HG02610 (cell line): ENCODE data around the gene SRP54.
"Not testable (repeated sequence)": the region's sequence is repeated elsewhere in the genome, so short reads cannot be mapped to it uniquely, and the experiment has no call there.

Experiments
- ATAC-seq: cut with Tn5 transposase; IDR thresholded peaks from one replicate; pipeline ENCODE4 v1.9.1; 2021; ENCODE audit warnings: mild to moderate bottlenecking, moderate library complexity; ENCODE audit not compliant: unreplicated experiment

The SRP54 gene

DNA sequence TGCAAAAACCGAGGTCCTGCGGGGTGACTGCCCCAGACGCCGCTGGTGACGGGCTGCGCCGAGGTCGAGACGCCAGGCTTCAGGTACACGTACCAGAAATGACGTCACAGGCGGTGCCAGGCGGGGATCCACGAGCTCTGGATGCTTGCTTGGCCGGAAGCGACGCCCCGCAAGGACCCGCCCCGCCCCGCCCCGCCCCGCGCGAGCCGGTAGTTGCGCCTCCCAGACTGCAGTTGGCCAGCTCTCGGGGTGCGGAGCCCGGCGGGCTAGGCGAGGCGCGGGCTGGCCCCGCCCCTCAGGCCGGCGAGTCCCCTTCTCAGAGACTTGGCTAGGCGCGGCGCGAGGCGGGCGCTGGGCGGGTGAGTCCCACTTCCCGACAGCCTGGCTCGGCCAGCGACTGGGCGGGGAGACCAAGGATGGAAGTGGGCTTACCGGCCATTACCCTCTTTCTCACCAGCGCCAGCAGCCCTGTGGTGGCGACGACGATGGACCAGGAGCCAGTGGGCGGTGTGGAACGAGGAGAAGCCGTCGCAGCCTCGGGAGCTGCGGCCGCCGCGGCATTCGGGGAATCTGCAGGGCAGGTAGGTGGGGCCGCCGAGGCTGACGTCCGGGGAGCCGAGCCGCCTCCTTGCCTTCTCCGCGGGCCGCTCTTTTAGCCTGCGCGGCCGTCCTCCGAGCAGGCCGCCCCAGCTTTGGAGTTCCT lies 63.4 kb downstream of the SRP54 start, which contains the start of gene FAM177A1:
Gene FAM177A1, plus strand, starts transcription at position 225 of the 703 bp plus-strand sequence. Its CDS starts 192 bp downstream, at position 417.
- ATAC-seq = peak; percentile 96

DNA sequence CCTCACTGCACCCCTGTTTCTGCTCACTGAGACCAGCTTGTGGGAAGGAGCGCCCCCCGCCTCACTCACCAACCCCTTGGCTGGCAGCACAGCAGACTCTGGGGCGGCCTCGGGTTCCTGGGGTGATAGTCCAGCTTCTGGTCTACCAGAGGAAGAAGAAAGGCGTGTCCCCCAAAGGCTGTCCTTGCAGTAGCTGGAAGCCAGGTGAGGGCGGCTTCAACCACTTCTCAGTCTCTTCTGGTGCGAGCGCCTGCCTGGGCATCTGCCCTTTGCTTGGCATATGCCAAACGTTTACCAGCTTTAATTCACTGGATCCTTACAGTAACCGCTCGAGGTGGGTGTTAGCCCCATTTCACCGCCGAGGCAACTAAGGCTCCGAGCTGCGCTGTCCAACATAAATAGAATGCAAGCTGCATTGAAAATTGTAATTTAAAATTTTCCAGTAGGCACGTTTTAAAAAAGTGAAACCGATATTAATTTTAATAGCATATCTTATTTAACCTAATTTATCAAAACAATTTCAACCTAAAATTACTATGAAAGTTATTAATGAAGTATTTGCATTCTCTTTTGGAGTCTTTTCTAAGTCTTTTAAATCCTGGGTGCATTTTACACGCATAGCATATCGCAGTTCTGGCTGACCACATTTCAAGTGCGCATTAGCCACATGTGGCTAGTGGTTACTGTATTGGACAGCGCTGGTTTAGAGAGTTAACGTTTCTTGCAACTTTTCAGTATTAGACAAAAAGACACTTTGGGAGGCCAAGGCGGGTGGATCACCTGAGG lies 64.2 kb downstream of the SRP54 start:
- peak; percentile 6 for ATAC-seq

DNA sequence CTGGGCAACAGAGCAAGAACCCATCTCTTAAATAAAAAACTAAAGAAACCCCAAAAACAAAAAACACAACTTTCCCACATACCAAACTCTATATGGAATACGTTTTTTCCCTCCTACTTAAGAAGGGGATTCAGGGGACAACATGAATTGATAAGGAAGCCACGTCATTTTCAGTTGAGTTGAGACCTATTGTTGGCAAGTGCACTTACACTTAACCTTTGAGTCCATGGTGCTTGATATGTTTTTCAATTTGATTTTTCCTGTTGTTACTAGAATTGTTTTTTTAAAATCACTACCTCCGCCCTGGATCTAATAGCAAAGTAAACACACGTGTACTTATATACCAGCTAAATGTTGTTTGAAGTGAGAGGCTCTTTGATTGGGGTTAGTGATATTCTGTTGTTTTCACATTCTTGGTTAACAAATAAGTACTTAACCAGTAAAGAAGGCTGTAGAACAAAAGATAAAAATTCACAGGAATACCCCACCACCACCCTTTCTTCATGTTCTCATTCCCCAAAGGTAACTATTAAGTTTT lies 65.3 kb downstream of the SRP54 start:
- no peak for ATAC-seq

DNA sequence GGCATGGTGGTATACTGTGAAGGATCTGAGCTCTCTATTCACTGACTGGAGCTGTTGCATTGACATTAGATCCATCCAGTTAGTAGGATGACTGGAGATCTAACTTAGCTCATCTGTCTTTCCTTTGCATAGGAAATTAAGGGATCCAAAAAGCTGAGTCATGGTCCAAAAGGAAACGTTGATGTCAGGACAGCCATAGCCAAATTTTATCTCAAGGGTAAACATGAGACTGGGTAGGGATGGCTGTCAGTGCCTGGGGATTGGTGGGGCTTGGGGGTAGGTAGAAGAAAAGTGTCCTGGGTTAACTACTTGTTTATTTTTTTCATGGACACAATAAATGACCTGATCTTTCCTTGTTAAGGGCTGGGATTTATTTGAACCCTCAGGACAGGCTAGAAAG lies 67.9 kb downstream of the SRP54 start:
- ATAC-seq = no peak

DNA sequence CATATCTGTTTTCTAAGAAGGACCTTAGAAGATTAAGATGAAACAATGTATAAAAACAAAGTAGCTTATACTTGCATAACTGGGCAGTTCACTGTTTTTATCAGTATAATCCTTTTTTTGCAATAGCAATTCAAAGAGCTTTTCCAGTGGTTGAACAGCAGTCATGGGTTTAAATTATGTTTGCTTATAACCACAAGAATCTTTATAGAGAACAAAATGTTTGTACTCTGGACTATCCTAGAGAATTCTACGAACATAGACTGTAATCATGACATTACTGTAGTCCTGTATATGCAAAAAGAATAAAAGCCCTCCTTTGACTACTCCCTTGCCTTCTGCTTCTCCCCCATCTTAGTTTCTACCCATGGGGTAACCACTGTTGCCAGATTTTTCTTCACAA lies 69.0 kb downstream of the SRP54 start:
- ATAC-seq = no peak

GRCh38 chr14:35052637-35053036 lies 69.8 kb downstream of the SRP54 start:
- ATAC-seq = no peak

DNA sequence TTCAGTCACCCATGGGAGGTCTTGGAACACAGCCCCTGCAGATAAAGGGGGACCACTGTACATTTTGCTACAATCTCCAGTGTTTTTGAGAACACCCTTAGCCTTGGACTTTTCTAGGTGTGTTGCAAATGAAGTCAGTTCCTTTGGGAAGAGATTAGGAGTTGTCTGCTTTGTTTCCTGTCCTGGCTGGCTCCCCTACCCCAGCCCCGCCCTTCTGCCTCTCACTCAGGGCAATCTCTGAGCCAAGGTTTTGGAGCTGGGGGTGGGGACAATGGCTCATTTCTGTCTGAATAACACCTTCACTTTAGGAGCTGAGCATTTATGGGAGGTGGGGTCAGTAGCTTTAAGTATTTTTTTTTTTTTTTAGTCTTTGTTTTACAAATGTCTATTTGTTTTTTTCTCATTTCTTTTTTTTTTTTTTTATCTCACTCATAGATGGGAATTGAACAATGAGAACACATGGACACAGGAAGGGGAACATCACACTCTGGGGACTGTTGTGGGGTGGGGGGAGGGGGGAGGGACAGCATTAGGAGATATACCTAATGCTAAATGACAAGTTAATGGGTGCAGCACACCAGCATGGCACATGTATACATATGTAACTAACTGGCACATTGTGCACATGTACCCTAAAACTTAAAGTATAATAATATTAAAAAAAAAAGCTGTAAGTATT lies 78.5 kb downstream of the SRP54 start:
- not testable (repeated sequence) for ATAC-seq

DNA sequence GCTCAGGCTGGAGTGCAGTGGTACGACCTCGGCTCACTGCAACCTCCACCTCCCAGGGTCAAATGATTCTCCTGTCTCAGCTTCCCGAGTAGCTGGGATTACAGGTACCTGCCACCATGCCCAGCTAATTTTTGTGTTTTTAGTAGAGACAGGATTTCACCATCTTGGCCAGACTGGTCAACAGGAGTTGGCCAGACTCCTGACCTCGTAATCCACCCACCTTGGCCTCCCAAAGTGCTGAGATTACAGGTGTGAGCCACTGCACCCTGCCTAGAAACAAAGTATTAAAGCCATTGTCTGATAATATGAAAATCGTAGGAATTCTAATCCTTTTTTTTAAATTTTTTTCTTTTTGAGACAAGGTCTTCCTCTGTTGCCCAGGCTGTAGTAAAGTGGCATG lies 82.9 kb downstream of the SRP54 start:
- not testable (repeated sequence) for ATAC-seq

DNA sequence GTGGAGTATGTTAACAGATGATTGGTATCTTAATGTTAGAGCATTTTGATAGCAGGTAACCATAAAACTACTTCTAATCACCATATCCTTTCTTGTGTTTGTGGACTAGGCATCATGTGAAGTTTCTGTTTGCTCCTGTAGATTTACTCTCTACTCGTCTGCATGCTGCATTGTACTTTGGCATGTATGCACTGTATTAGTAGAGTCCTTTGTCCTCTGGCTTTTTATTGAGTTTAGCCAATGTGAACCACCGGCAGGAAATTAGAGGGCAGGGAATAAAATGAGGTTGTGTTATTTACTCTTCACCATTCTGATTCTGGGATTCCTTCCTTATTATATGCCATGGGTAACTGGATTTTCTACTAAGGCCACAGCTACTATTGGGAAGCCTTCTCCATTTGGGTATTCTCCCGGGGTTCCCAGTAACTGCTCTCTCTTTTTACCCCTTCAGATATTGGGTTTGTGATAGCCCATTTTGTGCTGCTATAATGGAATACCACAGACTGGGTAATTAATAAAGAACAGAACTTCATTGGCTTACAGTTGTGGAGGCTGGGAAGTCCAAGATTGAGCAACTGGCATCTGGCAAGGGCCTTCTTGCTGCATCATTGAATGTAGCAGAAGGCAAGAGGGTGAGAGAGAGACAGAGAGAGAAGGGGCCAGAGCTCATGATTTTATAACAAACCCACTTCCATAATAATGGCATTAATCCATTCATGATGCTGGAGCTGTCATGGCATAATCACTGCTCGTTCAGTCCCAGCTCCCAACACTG lies 85.6 kb downstream of the SRP54 start:
- ATAC-seq = no peak

GRCh38 chr14:35072226-35072625 lies 89.4 kb downstream of the SRP54 start:
- no peak for ATAC-seq

GRCh38 chr14:35073486-35073885 lies 90.7 kb downstream of the SRP54 start:
- ATAC-seq = no peak

DNA sequence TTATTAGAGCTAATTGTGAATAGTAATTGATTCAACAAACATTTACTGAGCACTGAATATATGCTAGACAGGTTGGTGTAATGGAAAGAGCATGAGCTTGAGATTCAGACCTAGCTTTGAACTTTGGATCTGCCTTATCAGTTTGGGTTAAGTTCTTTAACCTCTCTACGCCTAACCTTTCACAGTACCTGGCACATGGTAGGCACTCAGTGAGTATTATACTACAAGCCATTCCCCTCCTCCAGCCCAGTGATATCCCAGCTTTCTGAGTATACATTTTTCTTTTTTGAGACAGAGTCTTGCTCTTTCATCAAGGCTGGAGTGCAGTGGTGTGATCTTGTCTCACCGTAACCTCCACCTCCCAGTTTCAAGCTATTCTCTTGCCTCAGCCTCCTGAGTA lies 95.3 kb downstream of the SRP54 start:
- ATAC-seq = no peak
